Stimulated activated CD4-positive, alpha-beta T cell treated with anti-CD3 and anti-CD28 coated beads, Interleukin-2, amount 100 ng/mL, for 24 hours (primary cell): Measurements from ENCODE around the gene LILRA2.
"Not testable (repeated sequence)": the region's sequence is repeated elsewhere in the genome, so short reads cannot be mapped to it uniquely, and the experiment has no call there.

Source experiments
- DNase-seq, 2 donors: peaks; one replicate each; pipeline ENCODE4 v3.0.0-alpha.2; 2020

Gene LILRA2

DNA sequence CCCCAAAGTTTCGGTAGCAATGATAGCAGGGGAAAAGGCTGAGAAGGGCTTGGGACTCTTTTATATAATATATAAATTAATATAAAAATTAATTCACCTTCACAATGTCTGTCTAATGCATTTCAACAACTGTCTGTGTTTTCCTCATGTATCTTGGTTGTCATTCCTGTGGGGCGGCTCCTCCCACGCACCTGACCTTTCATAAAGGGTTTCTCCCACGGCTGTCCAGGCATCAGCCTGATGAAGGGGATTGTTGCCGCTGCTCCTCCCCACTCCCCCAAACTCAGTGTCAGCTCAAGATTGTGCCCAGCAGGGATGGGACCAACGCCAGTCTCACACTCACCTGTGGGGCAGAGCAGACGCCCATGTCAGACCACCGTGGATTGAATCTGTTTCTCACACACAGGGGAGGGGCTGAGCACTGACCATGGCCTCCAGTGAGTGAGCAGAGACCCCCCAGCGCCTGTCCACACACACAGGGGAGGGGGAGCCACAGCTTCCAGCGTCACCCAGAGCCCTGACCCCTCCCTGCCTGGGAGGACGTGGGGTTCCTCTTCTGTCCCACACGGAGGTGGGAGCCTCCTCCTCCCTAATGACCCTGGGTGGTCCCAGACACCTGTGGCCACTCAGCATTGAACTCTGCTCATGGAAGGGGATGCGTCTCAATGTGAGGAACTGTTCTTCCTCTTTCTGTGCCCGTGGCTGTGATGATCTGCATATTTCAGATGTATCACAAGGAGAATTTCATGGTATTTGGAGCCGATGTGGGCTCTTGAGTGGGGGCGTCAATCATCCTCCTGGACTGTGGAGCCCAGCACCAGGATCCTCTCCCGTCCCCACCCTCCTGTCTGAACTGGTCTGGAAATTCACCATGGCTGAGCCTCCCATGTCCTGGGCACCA is 1.6 kb upstream of the LILRA2 start:
- DNase-seq: not testable (repeated sequence)

DNA sequence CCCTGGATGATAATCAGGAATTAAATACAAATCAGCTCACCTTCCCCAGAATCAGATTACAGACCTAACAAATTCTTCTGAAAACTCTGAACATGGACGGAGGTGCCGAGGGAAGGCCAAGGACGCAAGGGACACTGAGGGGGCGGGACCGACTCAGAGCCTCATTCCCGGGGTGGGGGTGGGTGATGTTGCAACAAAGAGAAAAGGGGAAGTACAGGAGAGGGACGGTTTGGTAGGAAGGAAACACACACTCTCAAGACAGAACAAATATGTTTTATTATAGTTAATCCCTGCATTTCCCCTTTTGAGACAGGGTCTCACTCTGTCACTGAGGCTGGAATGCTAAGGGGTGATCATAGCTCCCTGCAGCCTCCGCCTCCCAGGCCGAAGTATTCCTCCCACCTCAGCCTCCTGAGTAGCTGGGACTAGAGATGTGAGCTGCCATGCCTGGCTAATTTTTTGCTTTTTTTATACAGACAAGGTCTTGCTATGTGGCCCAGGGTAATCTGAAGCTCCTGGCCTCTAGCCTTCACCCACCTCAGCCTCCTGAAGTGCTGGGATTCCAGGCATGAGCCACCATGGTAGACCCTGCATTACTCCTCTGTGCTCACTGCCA is 786 bp upstream of the LILRA2 start:
- DNase-seq: no peak

DNA sequence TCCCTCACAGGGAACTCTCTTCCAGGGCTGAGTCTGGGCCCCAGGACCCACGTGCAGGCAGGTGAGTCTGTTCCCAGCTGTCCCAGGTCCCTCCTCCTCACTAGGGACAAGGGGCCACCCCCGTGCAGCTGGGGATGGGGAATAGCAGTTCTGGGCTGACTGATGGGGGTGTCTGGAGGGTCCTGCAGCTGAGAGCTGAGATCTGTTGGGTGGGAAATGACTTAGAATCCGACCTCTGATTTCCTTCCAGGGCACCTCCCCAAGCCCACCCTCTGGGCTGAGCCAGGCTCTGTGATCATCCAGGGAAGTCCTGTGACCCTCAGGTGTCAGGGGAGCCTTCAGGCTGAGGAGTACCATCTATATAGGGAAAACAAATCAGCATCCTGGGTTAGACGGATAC is 461 bp downstream of the LILRA2 start:
- DNase-seq: no peak

- DNase-seq: no peak
Measured at GRCh38 chr19:54574527-54575056, 1.0 kb downstream of the LILRA2 start.

DNA sequence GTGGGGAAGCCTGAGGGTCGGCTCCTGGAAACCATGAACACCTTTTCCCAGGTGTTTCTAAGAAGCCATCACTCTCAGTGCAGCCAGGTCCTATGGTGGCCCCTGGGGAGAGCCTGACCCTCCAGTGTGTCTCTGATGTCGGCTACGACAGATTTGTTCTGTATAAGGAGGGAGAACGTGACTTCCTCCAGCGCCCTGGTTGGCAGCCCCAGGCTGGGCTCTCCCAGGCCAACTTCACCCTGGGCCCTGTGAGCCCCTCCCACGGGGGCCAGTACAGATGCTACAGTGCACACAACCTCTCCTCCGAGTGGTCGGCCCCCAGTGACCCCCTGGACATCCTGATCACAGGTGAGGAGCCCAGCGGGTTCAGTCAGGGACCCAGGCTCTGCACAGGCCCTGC is 1.6 kb downstream of the LILRA2 start:
- DNase-seq: not testable (repeated sequence)

DNA sequence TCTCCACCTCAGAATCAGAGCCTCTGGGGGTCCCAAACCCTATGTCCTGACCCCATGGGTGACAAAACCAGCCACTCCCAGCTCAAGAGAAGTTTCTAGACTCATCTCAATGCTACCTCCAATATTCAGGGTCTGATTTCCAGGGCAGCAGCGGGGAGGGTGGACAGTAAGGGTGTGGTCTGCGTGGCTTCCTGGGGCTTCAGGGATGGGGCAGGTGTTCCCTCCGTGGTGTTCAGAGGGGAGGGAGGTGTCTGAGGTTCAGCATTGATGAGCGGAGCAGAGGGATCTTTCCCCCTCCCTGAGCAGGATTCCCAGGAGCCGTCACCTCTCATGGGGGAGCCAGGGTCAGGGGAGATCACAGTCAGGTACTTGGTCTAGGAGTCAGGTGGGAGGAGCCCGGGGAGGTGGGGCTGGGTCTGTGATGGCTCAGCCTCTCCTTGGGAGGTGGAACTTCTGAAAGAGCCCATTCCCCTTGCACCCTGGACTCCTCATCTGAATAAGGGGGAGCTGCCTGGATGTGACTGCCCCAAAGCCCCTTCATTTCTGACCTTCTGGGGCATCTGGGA is 2.9 kb downstream of the LILRA2 start:
- no peak for DNase-seq

DNA sequence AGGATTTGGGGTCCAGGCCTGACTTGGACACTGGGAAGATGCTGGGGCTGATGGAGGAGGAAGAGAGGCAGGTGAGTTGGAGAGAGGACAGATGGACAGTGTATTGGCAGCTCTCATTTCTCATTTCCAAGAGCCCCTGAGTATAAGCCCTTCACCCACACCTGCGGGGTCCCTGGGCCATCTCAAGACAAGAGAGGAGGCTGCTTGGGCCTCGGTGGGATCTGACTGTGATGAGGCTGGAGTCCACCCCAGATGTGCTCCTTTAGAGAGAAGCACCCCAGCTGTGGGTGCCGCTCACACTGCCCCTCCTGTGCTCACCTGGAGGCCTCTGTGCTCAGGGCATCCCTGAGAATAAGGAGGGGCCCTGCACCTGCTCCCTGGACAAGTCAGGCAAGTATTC is 3.7 kb downstream of the LILRA2 start:
- no peak for DNase-seq

- DNase-seq: not testable (repeated sequence)
Measured at GRCh38 chr19:54578268-54578667, 4.7 kb downstream of the LILRA2 start.

DNA sequence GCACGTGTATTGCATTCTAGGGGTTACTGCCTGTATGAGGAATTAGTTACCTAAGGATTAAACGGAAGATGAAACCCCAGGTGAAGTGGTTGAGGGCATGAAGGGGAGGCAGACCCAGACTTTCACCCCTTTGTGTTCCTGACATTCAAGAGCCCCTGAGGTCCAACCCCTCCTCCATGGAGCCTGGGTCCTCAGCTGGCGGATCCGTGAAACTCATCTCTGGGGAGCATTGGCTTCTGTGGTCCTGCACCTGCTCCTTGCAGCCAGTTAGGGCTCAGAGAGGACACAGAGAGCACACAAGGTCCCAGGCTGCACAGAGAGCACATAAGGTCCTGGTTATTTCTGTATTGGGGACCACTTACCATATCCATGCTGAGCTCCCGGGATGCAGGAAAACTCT is 12.8 kb downstream of the LILRA2 start:
- no peak for DNase-seq

DNA sequence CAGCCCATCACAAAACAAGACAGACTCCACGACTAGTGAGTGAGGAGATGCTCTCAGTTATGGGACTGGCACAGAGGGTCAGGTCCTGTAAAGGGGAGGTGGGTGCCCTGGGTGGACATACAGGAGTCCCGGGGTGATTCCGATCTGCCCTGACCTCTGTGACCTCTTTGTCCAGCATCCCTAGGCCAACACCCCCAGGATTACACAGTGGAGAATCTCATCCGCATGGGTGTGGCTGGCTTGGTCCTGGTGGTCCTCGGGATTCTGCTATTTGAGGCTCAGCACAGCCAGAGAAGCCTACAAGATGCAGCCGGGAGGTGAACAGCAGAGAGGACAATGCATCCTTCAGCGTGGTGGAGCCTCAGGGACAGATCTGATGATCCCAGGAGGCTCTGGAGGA is 13.4 kb downstream of the LILRA2 start:
- DNase-seq: no peak

DNA sequence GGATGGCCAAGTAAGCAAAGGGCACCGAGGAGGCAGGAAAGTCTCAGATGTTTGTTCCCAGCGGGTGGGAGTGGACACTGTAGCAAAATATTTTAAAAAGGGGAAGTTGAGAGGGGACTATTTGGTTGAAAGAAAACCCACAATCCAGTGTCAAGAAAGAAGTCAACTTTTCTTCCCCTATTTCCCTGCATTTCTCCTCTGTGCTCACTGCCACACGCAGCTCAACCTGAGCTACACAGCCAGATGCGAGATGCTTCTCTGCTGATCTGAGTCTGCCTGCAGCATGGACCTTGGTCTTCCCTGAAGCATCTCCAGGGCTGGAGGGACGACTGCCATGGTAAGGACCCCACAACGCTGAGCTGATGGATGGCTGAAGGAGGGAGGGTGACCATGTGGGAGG is 19.9 kb downstream of the LILRA2 start, which contains the start of gene LILRA1:
Gene LILRA1 (plus strand): TSS at position 188 of the 400 bp plus-strand sequence. CDS start 613 bp downstream, outside the sequence.
- not testable (repeated sequence) for DNase-seq

- DNase-seq: not testable (repeated sequence)
Measured at GRCh38 chr19:54593931-54594626, 20.5 kb downstream of the LILRA2 start.

DNA sequence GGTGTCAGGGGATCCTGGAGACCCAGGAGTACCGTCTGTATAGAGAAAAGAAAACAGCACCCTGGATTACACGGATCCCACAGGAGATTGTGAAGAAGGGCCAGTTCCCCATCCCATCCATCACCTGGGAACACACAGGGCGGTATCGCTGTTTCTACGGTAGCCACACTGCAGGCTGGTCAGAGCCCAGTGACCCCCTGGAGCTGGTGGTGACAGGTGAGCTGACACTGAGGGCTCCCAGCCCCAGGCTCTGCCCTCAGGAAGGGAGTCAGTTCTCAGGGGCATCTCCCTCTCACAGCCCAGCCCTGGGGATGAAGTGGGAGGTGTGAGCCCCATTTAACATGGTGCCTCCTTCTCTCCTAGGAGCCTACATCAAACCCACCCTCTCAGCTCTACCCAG is 21.1 kb downstream of the LILRA2 start:
- no peak for DNase-seq

DNA sequence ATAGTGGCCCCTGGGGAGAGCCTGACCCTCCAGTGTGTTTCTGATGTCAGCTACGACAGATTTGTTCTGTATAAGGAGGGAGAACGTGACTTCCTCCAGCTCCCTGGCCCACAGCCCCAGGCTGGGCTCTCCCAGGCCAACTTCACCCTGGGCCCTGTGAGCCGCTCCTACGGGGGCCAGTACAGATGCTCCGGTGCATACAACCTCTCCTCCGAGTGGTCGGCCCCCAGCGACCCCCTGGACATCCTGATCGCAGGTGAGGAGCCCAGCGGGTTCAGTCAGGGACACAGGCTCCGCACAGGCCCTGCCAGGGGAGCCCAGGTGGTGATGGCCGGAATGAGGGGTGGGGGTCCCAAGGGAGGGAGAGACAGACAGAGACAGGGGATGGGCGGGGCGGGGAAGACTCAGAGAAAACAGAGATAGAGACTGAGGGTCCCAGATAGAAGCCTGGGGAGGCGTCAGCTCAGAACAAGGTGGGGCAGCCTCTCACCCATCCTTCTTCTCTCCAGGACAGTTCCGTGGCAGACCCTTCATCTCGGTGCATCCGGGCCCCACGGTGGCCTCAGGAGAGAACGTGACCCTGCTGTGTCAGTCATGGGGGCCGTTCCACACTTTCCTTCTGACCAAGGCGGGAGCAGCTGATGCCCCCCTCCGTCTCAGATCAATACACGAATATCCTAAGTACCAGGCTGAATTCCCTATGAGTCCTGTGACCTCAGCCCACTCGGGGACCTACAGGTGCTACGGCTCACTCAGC is 22.3 kb downstream of the LILRA2 start:
- DNase-seq: not testable (repeated sequence)

- no peak for DNase-seq
Measured at GRCh38 chr19:54600212-54600611, 26.6 kb downstream of the LILRA2 start.

DNA sequence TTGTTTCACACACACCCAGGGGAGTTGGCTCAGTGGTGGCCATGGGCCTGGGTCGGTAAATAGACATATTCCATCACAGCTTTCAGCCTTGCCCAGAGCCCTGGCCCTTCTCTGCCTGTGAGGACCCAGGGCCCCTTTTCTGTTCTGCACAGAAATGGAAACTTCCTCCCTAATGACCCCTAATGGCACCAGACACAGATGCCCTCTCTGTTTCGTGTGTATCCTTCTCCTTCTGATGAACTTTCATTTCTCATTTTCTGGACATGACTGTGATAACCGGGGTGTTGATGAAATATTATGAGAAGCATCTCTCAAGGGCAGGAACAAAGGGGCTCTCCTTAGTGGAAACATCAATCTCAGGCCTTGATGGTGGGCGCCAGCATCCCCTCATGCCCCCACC is 32.6 kb downstream of the LILRA2 start:
- DNase-seq: no peak

DNA sequence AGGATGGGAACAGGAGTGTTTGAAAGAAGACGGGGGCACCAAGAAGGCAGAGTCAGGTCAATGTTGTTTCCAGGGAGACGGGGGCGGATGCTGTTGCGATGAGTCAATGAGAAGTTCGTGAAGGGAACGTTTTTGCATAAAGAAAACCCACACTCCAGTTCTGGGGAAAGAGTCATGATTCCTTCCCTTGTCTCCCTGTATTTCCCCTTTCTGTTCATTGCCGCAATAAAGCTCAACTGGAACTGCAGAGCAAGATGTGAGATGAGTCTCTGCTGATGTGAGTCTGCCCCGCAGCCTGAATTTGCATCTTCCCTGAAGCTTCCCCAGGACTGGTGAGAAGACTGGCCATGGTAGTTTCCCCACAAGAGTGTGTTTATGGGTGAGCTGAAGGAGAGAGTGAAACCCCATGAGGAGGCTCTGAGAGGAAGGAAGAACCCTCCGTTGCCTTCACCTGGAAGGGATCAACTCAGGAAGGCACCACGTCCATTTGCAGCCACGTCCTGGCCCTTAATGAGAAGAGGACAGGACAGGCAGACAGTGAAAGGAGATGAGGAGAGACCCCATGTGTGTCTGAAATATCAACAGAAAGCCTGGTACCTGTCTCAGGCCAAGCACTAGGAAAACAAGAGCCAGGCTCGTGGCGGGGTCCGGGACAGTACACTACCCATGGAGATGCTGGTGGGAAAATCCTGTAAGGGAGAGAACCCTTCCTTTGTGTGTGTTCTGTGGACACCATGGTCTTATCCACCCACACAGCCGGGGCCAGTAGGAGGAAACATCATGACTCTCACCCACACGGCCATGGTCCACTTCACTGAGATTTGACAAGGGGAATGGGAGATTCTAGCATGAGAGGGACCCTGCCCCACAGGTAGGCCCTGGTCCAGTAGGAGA is 33.5 kb downstream of the LILRA2 start:
- no peak for DNase-seq

GRCh38 chr19:54607785-54608150 is 34.2 kb downstream of the LILRA2 start:
- DNase-seq: no peak

- no peak for DNase-seq
Measured at GRCh38 chr19:54608205-54608604, 34.6 kb downstream of the LILRA2 start.

DNA sequence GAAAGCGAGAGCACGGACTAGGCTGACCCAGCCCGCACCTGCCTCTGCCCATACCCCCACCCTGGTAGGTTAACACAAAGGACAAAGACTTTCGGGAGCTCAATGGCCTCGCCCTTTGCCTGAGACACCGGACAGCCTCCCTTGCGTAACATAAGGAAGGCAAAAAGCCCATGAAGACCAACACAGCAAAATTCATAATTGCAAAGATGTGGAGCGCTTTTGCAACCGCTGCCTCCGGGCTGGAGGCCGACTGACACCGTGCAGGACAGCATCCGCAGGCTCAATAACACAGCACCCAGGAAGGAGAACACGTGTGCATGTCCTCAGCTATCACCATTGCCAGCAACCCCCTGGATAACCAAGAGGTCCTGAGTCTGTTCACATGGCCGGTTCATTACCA is 35.2 kb downstream of the LILRA2 start:
- no peak for DNase-seq

DNA sequence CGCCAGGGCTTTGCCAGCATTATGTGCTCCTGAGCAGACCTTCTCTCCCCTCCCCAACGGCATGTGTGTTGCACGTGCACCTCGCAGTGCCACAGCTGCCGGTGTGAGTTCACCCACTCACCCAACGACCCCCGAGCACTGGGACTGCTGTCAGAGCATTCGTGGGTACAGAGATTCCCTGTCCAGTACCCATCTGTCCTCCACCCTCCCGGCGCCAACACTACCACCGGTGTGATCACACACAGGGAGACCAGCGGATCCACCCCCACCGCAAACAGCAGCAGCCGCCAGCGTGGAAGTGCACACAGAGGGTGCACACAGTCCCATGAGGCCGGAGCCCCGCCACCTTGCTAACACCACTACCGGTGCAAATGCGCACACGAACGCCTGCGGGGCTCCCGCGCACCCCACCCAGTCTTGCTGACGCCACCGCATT is 35.8 kb downstream of the LILRA2 start:
- DNase-seq: no peak
